ENCODE data around the gene NFE2L1. TPM values are rescaled to one million over a fixed set of nuclear protein-coding genes. Genes with fewer than 3 reads are reported as not detected.

NFE2L1 gene
- total RNA-seq, 1 experiment from 2014 or later = 149 TPM

DNA sequence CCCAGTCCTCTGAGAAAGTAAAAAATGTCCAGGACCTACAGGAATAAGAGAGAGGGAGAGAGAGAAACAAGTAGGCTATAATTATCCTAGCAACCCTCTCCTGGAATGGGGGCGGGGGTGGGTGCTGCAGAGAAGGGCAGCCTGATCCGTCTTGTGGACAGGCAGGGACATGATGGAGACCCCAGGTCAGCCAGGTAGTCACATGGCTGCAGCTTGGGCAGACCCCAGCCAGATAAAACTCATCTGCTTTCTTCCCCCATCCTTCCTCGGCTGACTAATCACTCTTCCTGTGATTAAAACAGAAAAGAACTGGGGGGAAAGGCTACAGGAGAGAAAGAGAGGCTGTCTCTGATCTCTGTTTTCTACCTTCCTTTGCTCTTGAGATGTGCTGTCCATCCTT is 43.2 kb upstream of the NFE2L1 start:
- ChIA-PET POLR2A (ENCODE audit: low non-redundant PET) (no interaction called here), CTCF (no interaction called here)
- peaks cover 57% of the 10 kb centered on the region for H3K4me1 ChIP-seq (ENCODE audit: insufficient read depth, low read length, poor library complexity, severe bottlenecking)
- H3K4me3 ChIP-seq (ENCODE audit: low read depth, low read length, poor library complexity, severe bottlenecking) = no peak overlapping the region
- BruUV-seq (replicated peaks) = no TSS peak
- intact Hi-C loops (cut with micrococcal nuclease; ENCODE audit: unreplicated experiment) = no loop called here
- no peaks in the 10 kb centered on the region for H3K9me3 ChIP-seq (ENCODE audit: low read depth, low read length, poor library complexity, severe bottlenecking)
- TF ChIP-seq, protein P1, sequence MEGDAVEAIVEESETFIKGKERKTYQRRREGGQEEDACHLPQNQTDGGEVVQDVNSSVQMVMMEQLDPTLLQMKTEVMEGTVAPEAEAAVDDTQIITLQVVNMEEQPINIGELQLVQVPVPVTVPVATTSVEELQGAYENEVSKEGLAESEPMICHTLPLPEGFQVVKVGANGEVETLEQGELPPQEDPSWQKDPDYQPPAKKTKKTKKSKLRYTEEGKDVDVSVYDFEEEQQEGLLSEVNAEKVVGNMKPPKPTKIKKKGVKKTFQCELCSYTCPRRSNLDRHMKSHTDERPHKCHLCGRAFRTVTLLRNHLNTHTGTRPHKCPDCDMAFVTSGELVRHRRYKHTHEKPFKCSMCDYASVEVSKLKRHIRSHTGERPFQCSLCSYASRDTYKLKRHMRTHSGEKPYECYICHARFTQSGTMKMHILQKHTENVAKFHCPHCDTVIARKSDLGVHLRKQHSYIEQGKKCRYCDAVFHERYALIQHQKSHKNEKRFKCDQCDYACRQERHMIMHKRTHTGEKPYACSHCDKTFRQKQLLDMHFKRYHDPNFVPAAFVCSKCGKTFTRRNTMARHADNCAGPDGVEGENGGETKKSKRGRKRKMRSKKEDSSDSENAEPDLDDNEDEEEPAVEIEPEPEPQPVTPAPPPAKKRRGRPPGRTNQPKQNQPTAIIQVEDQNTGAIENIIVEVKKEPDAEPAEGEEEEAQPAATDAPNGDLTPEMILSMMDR (conservative IDR thresholded peaks at IDR 0.05; ENCODE audit: low read depth, low read length) = no peak
- TF ChIP-seq EZH2 (IDR thresholded peaks at IDR 0.05; ENCODE audit: borderline replicate concordance, low read depth, low read length, poor library complexity, severe bottlenecking) = no peak
- H3K27ac ChIP-seq (ENCODE audit: low read depth, low read length, poor library complexity, severe bottlenecking) = peak overlapping the region; percentile 98
- no peaks in the 10 kb centered on the region for H3K36me3 ChIP-seq (ENCODE audit: insufficient read depth, low read length, poor library complexity, severe bottlenecking)
- DNase-seq (ENCODE audit: low spot score) = no peak
- no peaks in the 10 kb centered on the region for H3K27me3 ChIP-seq (replicated peaks; ENCODE audit: insufficient read depth, low read depth, low read length, poor library complexity)

DNA sequence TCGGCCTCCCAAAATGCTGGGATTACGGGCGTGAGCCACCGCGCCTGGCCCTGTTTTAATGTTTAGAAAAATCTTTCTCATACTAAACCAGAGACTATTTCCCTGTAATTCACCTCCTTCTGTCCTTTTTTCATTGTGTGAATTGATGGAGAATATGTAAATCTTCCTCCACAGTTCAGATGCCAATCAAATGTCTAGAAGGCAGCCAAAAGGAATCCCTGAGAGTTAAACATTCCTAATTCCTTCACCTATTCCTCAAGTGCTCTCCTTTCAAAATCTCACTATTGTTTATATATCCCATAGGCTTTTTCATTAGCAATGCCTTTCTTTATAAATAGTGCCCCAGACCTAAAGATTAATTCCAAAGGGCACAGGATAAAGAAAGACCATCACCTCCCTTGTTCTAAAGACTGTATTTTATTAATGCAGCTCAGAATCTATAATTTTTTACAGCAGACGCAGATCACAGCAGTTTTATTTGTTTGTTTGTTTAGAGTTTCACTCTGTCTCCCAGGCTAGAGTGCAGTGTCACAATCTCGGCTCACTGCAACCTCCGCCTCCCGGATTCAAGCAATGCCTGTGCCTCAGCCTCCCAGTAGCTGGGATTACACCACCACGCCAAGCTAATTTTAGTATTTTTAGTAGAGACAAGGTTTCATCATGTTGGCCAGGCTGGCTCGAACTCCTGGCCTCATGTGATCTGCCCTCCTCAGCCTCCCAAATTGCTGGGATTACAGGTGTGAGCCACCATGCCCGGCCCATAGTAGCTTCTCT is 41.0 kb upstream of the NFE2L1 start:
- CTCF ChIA-PET = no interaction called here

DNA sequence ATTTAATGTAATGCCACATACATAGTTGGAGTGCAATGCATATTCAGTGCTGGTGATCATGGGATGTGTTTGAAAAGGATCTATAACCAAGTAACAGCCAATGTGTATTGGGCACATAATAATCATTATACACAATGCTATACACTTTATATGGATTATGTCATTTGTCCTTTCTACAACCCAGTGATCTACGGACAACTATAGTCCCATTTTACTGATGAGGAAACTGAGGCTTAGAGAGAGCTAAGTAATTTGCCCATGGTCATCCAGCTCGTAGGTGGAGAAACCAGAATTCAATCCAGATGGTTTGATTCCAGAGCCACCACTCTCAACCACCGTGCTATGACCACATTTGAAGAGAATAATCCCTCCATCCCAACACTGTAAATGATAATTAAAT is 38.0 kb upstream of the NFE2L1 start:
- H3K27me3 ChIP-seq (replicated peaks; ENCODE audit: insufficient read depth, low read depth, low read length, poor library complexity) = no peaks in the 10 kb centered on the region
- H3K4me3 ChIP-seq (ENCODE audit: low read depth, low read length, poor library complexity, severe bottlenecking) = no peak overlapping the region
- H3K36me3 ChIP-seq (ENCODE audit: insufficient read depth, low read length, poor library complexity, severe bottlenecking) = no peaks in the 10 kb centered on the region
- ChIA-PET CTCF (interaction anchor here (0.5 to 2.3 kb wide), 2 partner anchors 39 to 41 kb away, joined by 5 to 7 read pairs; partner anchors contain the start of gene CDK5RAP3), POLR2A (ENCODE audit: low non-redundant PET) (no interaction called here)
- DNase-seq (ENCODE audit: low spot score) = no peak
- no peaks in the 10 kb centered on the region for H3K9me3 ChIP-seq (ENCODE audit: low read depth, low read length, poor library complexity, severe bottlenecking)
- TF ChIP-seq EZH2 (IDR thresholded peaks at IDR 0.05; ENCODE audit: borderline replicate concordance, low read depth, low read length, poor library complexity, severe bottlenecking) = no peak
- TF ChIP-seq, protein P1 (conservative IDR thresholded peaks at IDR 0.05; ENCODE audit: low read depth, low read length) = no peak
- no TSS peak for BruUV-seq (replicated peaks)
- intact Hi-C loops (cut with micrococcal nuclease; ENCODE audit: unreplicated experiment) = no loop called here
- H3K4me1 ChIP-seq (ENCODE audit: insufficient read depth, low read length, poor library complexity, severe bottlenecking) = peaks cover 54% of the 10 kb centered on the region
- H3K27ac ChIP-seq (ENCODE audit: low read depth, low read length, poor library complexity, severe bottlenecking) = no peak overlapping the region

More for the DNA sequence above, 41.0 kb upstream of the NFE2L1 start:
- Histone ChIP-seq H3K27ac (ENCODE audit: low read depth, low read length, poor library complexity, severe bottlenecking) (no peak overlapping the region), H3K27me3 (replicated peaks; ENCODE audit: insufficient read depth, low read depth, low read length, poor library complexity) (no peaks in the 10 kb centered on the region), H3K4me1 (ENCODE audit: insufficient read depth, low read length, poor library complexity, severe bottlenecking) (peaks cover 53% of the 10 kb centered on the region), H3K36me3 (ENCODE audit: insufficient read depth, low read length, poor library complexity, severe bottlenecking) (no peaks in the 10 kb centered on the region), H3K9me3 (ENCODE audit: low read depth, low read length, poor library complexity, severe bottlenecking) (no peaks in the 10 kb centered on the region), H3K4me3 (ENCODE audit: low read depth, low read length, poor library complexity, severe bottlenecking) (no peak overlapping the region)
- BruUV-seq (replicated peaks) = no TSS peak
- no peak for DNase-seq (ENCODE audit: low spot score)
- intact Hi-C loops (cut with micrococcal nuclease; ENCODE audit: unreplicated experiment) = no loop called here
- TF ChIP-seq EZH2 (IDR thresholded peaks at IDR 0.05; ENCODE audit: borderline replicate concordance, low read depth, low read length, poor library complexity, severe bottlenecking) = no peak
- TF ChIP-seq, protein P1 (conservative IDR thresholded peaks at IDR 0.05; ENCODE audit: low read depth, low read length) = no peak
- POLR2A ChIA-PET (ENCODE audit: low non-redundant PET) = no interaction called here
